T-cell (primary cell): ENCODE results near the gene CHAMP1. TPM values are rescaled to one million over a fixed set of nuclear protein-coding genes. Genes with fewer than 3 reads are reported as not detected.

Experiments used
- ATAC-seq, 4 experiments: fragments of 200-7000 bp in 3 of 4; fragments of 150-1000 bp in 1 of 4; cut with Tn5 transposase; replicated peaks in 1 of 4; 1 replicate in 3 of 4; 2 replicates in 1 of 4; pipeline ENCODE4 v1.10.0; 2021; ENCODE audit warnings: moderate library complexity in 3 of 4, mild to moderate bottlenecking in 2 of 4, moderate number of reproducible peaks in 1 of 4
- CTCF ChIA-PET, 2 donors: fragments of 300-600 bp; sonication (Branson Sonifier 250); formaldehyde crosslinking; loops; one replicate each; lab custom pipeline; 2022; ENCODE audit warnings: antibody characterized with exemption in 2 of 2; lab: Charles Lee
- POLR2A ChIA-PET, 2 donors: fragments of 300-600 bp; sonication (Branson Sonifier 250); formaldehyde crosslinking; loops; one replicate each; lab custom pipeline; 2022; ENCODE audit warnings: antibody characterized with exemption in 2 of 2; lab: Charles Lee
- DNase-seq, 35 experiments: peaks; one replicate each; pipeline versions ENCODE4 v3.0.0 to v3.0.0-alpha.2; 2013 to 2023
- H3K27ac ChIP-seq: one replicate; pipeline ENCODE4 v1.5.1; 2013; ENCODE audit warnings: low read length
- H3K27me3 ChIP-seq, 2 experiments: replicated peaks in 1 of 2; 1 replicate in 1 of 2; 2 replicates in 1 of 2; pipeline versions ENCODE4 v1.6.1 to v1.7.0; 2013; ENCODE audit warnings: low read length in 1 of 2, mixed read lengths in 1 of 2; ENCODE audit not compliant: control insufficient read depth in 2 of 2, insufficient read depth in 2 of 2; ENCODE audit errors: extremely low read depth in 1 of 2
- H3K36me3 ChIP-seq, 2 donors: 1 replicate in 1 of 2; 2 replicates in 1 of 2; pipeline versions ENCODE4 v1.6.1 to v1.7.0; 2013; ENCODE audit warnings: low read length in 1 of 2; ENCODE audit not compliant: control insufficient read depth in 2 of 2, insufficient read depth in 1 of 2; ENCODE audit errors: extremely low read depth in 1 of 2
- H3K4me1 ChIP-seq, 2 experiments: 1 replicate in 1 of 2; 2 replicates in 1 of 2; pipeline versions ENCODE4 v1.6.1 to v1.7.0; 2013; ENCODE audit warnings: low read length in 2 of 2, mixed read lengths in 1 of 2; ENCODE audit not compliant: insufficient read depth in 2 of 2, control insufficient read depth in 1 of 2; ENCODE audit errors: extremely low read depth in 1 of 2
- H3K4me3 ChIP-seq, 2 donors: 1 replicate in 1 of 2; 2 replicates in 1 of 2; pipeline versions ENCODE4 v1.5.1 to v1.7.0; 2013; ENCODE audit warnings: mild to moderate bottlenecking in 2 of 2, low read length in 1 of 2, moderate library complexity in 1 of 2; ENCODE audit not compliant: control insufficient read depth in 1 of 2; ENCODE audit errors: extremely low read depth in 1 of 2
- H3K9me3 ChIP-seq: 2 replicates; pipeline ENCODE4 v1.7.0; 2013
- H3K27ac Mint-ChIP-seq, 2 donors: one replicate each; pipeline ENCODE4 v1.8.0; 2020 to 2021; ENCODE audit warnings: mild to moderate bottlenecking in 2 of 2, mixed read lengths in 2 of 2
- H3K27me3 Mint-ChIP-seq, 2 donors: one replicate each; pipeline ENCODE4 v1.8.0; 2021 to 2022; ENCODE audit warnings: mixed read lengths in 2 of 2
- H3K36me3 Mint-ChIP-seq: one replicate; pipeline ENCODE4 v1.8.0; 2021; ENCODE audit warnings: mixed read lengths
- H3K4me1 Mint-ChIP-seq, 3 donors: one replicate each; pipeline ENCODE4 v1.8.0; 2020 to 2022; ENCODE audit warnings: mixed read lengths in 3 of 3, mild to moderate bottlenecking in 1 of 3
- H3K4me3 Mint-ChIP-seq, 3 donors: one replicate each; pipeline ENCODE4 v1.8.0; 2020 to 2022; ENCODE audit warnings: mild to moderate bottlenecking in 3 of 3, mixed read lengths in 3 of 3, moderate library complexity in 3 of 3
- H3K9me3 Mint-ChIP-seq, 3 donors: one replicate each; pipeline ENCODE4 v1.8.0; 2020 to 2022; ENCODE audit warnings: mixed read lengths in 3 of 3
- WGBS: methylation state at CpG from one replicate; pipeline ENCODE4 v1.1.5; 2013; ENCODE audit warnings: missing lambda C conversion rate; ENCODE audit not compliant: insufficient coverage; 5-methylcytosine and 5-hydroxymethylcytosine counted together
- total RNA-seq, 35 experiments: library from RNA in 6 of 35; stranded (reverse) in 6 of 35; fragments of 120-200 nt in 1 of 35; gene quantifications; one replicate each; pipeline versions ENCODE4 v1.2.1 to v1.2.4 and lab custom pipeline; 2013 to 2026

The CHAMP1 gene
- total RNA-seq, 5 donors from 2014 or later (not counting 1 experiment from before 2014, with no cell fraction given): 14.0 to 21.7 (median 18.0) TPM

DNA sequence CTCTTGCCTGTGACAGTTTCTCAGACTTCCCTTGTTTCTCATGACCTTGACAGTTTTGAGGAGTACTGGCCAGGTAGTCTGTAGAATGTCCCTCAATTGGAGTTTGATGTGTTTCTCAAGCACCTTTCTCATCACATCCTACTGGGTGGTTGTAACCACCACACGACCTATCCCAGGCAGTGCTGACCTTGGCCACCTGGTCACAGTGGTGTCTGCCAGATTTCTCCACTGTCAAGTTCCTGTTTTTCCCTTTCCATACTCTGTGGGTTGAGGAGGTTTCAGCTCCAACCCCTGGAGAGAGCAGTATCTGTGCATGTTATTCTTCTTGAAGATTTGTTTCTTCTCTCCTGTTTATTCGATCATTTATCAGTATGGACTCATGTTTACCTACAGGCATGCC, 41.3 kb upstream of the CHAMP1 start:
- Histone ChIP-seq H3K4me1 (peaks cover 0 to 14% of the 10 kb centered on the region in 2 experiments), H3K27ac (no peak overlapping the region), H3K4me3 (no peak overlapping the region), H3K9me3 (no peaks in the 10 kb centered on the region), H3K36me3 (peaks cover 14 to 37% of the 10 kb centered on the region in 2 donors), H3K27me3 (no peaks in the 10 kb centered on the region)
- no peak for DNase-seq
- CTCF ChIA-PET: no interaction called here
- peaks cover 16 to 21% (median 18%) of the 10 kb centered on the region in 3 donors for H3K4me1 Mint-ChIP-seq
- H3K36me3 Mint-ChIP-seq: peaks cover 57% of the 10 kb centered on the region
- H3K27ac Mint-ChIP-seq: peak overlapping the region in 1 of 2 donors; percentile 29
- POLR2A ChIA-PET: interaction anchor here in 1 of 2 donors (0.5 kb wide), 2 partner anchors 428 to 1541 kb away, joined by 3 to 5 read pairs; no protein-coding TSS in a partner anchor
- no CpG with 5 or more reads among the region's 2 CpGs for WGBS
- H3K9me3 Mint-ChIP-seq: no peaks in the 10 kb centered on the region
- no peak for ATAC-seq
- H3K27me3 Mint-ChIP-seq: no peaks in the 10 kb centered on the region
- no peak overlapping the region for H3K4me3 Mint-ChIP-seq

DNA sequence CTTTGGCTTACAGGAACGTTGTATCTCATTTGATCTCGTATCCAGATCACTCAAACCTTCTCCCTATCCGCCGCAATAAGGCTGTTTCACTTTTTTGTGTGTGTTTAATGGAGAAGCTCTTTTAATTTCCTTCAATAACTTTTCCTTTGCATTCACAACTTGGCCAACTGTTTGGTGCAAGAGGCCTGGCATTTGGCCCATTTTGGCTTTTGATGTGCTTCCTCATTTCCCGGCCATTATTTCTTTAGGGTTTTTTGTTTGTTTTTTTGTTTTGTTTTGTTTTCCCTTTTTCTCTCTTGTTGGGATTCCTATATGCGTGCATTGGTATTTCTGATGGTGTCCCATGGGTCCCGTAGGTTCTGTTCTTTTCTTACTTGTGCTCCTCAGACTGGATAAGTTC, 39.0 kb upstream of the CHAMP1 start:
- Histone ChIP-seq H3K4me1 (peaks cover 9 to 20% of the 10 kb centered on the region in 2 experiments), H3K4me3 (no peak overlapping the region), H3K27me3 (no peaks in the 10 kb centered on the region), H3K36me3 (peaks cover 14 to 25% of the 10 kb centered on the region in 2 donors), H3K27ac (no peak overlapping the region), H3K9me3 (no peaks in the 10 kb centered on the region)
- Mint-ChIP-seq H3K27me3 (no peaks in the 10 kb centered on the region), H3K27ac (peak overlapping the region in 1 of 2 donors; percentile 1), H3K9me3 (no peaks in the 10 kb centered on the region), H3K4me1 (peaks cover 20 to 26% (median 26%) of the 10 kb centered on the region in 3 donors), H3K4me3 (no peak overlapping the region), H3K36me3 (peaks cover 40% of the 10 kb centered on the region)
- ChIA-PET POLR2A (no interaction called here), CTCF (interaction anchor here in 1 of 2 donors (0.6 kb wide), 1 partner anchor 11 kb away, joined by 3 read pairs; no protein-coding TSS in a partner anchor)
- WGBS: no CpG with 5 or more reads among the region's 7 CpGs
- ATAC-seq (no peak), DNase-seq (no peak)

DNA sequence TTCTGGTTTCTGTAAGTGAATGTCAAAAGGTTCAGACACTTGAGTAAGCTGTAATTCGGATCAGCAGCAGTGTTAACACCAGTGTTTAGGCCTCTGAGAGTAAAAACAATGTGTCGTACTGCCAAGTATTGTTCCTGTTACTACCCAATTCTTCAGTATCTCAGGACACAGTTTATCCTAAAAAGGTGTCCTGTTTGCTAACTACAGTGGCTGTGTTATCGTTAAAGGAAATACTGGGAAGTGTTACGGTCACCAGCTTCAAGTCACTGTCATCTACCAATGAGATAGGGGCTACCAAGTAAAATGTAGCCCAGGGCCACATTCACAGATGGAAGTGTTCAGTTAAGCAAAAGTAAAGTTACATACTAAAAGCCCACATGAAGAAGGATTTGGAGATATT, 35.2 kb upstream of the CHAMP1 start:
- no CpG with 5 or more reads among the region's 4 CpGs for WGBS
- Histone ChIP-seq H3K36me3 (peaks cover 9 to 11% of the 10 kb centered on the region in 2 donors), H3K4me3 (no peak overlapping the region)

GRCh38 chr13:114279758-114280355, 34.4 kb upstream of the CHAMP1 start:
- Histone ChIP-seq H3K36me3 (peaks cover 6 to 9% of the 10 kb centered on the region in 2 donors), H3K9me3 (no peaks in the 10 kb centered on the region), H3K4me1 (peaks cover 31 to 32% of the 10 kb centered on the region in 2 experiments), H3K27me3 (no peaks in the 10 kb centered on the region), H3K4me3 (no peak overlapping the region), H3K27ac (peak overlapping the region; percentile 66)
- H3K36me3 Mint-ChIP-seq: peaks cover 26% of the 10 kb centered on the region
- H3K4me1 Mint-ChIP-seq: peaks cover 40 to 49% (median 47%) of the 10 kb centered on the region in 3 donors
- H3K27ac Mint-ChIP-seq: peak overlapping the region; percentile 95 to 97
- H3K27me3 Mint-ChIP-seq: no peaks in the 10 kb centered on the region
- no peak for ATAC-seq
- no peaks in the 10 kb centered on the region for H3K9me3 Mint-ChIP-seq
- POLR2A ChIA-PET: no interaction called here
- peak in 2 of 35 experiments; percentile 9 to 11 for DNase-seq
- WGBS: no CpG with 5 or more reads among the region's 2 CpGs
- peak overlapping the region; percentile 83 to 91 (median 89) for H3K4me3 Mint-ChIP-seq
- CTCF ChIA-PET: interaction anchor here (0.5 to 1.2 kb wide), 3 partner anchors 11 to 162 kb away, joined by 3 to 4 read pairs (median 4); no protein-coding TSS in a partner anchor

More for the DNA sequence above, 35.2 kb upstream of the CHAMP1 start:
- Histone ChIP-seq H3K27me3 (no peaks in the 10 kb centered on the region), H3K27ac (peak overlapping the region; percentile 27), H3K4me1 (peaks cover 29 to 31% of the 10 kb centered on the region in 2 experiments), H3K9me3 (no peaks in the 10 kb centered on the region)
- peak in 1 of 35 experiments; percentile 12 for DNase-seq
- Mint-ChIP-seq H3K4me1 (peaks cover 36 to 46% (median 42%) of the 10 kb centered on the region in 3 donors), H3K9me3 (no peaks in the 10 kb centered on the region), H3K27me3 (no peaks in the 10 kb centered on the region), H3K27ac (peak overlapping the region; percentile 95 to 97), H3K4me3 (peak overlapping the region in 2 of 3 donors; percentile 83 to 91), H3K36me3 (peaks cover 26% of the 10 kb centered on the region)
- no peak for ATAC-seq
- ChIA-PET POLR2A (no interaction called here), CTCF (interaction anchor here (0.7 to 1.2 kb wide), 2 partner anchors 10 to 34 kb away, joined by 3 to 4 read pairs; no protein-coding TSS in a partner anchor)

DNA sequence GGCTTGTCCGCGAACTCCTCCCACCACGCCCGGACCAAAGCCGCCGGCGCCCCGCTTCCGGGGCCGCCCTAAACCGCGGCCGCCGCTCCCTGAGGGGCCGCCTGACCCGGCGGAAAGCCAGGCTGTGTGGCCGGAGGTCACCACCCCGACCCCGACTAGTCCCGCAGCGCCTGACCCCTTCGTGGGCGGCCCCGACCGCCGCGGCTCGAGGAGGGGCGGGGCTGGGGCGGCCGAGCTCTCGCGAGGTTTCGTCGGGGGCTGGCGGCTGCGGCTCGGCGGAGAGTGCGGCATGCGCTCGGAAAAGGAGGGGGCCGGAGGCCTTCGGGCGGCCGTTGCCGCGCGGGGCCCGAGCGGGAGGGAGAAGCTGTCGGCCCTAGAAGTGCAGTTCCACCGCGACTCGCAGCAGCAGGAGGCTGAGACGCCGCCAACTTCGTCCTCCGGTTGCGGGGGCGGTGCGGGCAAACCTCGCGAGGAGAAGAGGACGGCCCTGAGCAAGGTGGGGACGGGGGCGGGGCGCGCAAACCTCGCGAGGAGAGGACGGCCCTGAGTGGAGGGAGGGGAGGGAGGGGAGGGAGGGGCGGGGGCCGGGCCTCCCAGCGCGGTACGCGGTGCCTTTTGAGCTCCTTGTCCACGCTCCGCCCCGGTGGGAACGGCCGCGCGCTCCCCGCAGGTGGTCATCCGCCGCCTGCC, 32.8 kb upstream of the CHAMP1 start, which contains the start of gene UPF3A:
Gene UPF3A (plus strand): TSS at position 251 of the 690 bp plus-strand sequence. CDS start 39 bp downstream, at position 290.
- peak within 1 kb of the TSS; percentile 66 to 82 for H3K4me3 ChIP-seq
- WGBS: under 1% methylated on average over 59 of the region's 89 CpGs
- Mint-ChIP-seq H3K4me3 (peak within 1 kb of the TSS; percentile 83 to 91 (median 89)), H3K4me1 (peaks cover 51 to 59% (median 59%) of the 10 kb centered on the region in 3 donors), H3K27ac (peak within 1 kb of the TSS; percentile 95 to 97), H3K36me3 (peaks cover 25% of the 10 kb centered on the region), H3K9me3 (no peaks in the 10 kb centered on the region), H3K27me3 (no peaks in the 10 kb centered on the region)
- peaks cover 1 to 12% of the 10 kb centered on the region in 2 donors for H3K36me3 ChIP-seq
- H3K9me3 ChIP-seq: no peaks in the 10 kb centered on the region
- peak within 1 kb of the TSS; percentile 66 for H3K27ac ChIP-seq
- ChIA-PET CTCF (interaction anchor here in 1 of 2 donors (0.7 to 1.4 kb wide), 4 partner anchors 13 to 467 kb away, joined by 3 to 4 read pairs (median 3); no protein-coding TSS in a partner anchor), POLR2A (interaction anchor here in 1 of 2 donors (0.6 kb wide), 1 partner anchor 1007 kb away, joined by 7 read pairs; no protein-coding TSS in a partner anchor)
- H3K27me3 ChIP-seq: no peaks in the 10 kb centered on the region
- DNase-seq (peak; percentile 74 to 95 (median 84)), ATAC-seq (peak; percentile 84 to 90 (median 86))
- peaks cover 32 to 33% of the 10 kb centered on the region in 2 experiments for H3K4me1 ChIP-seq
